EL (cell line): Measurements from ENCODE around the gene JMJD1C.
"Not testable (repeated sequence)": the region's sequence is repeated elsewhere in the genome, so short reads cannot be mapped to it uniquely, and the experiment has no call there.

ENCODE experiments used
- DNase-seq: peaks from one replicate; pipeline ENCODE4 v3.0.0-alpha.2; 2016

The JMJD1C gene

GRCh38 chr10:63155388-63156020 is 310.3 kb downstream of the JMJD1C start:
- DNase-seq: no peak

- no peak for DNase-seq
Observed at GRCh38 chr10:63154546-63155387, 311.0 kb downstream of the JMJD1C start.

GRCh38 chr10:63153868-63154545 is 311.8 kb downstream of the JMJD1C start:
- not testable (repeated sequence) for DNase-seq

- DNase-seq: no peak
Observed at GRCh38 chr10:63150745-63151144, 315.0 kb downstream of the JMJD1C start.

- DNase-seq: no peak
Observed at GRCh38 chr10:63146503-63146902, 319.3 kb downstream of the JMJD1C start.

GRCh38 chr10:63145782-63146181 is 320.0 kb downstream of the JMJD1C start:
- DNase-seq: peak; percentile 29

- no peak for DNase-seq
Observed at GRCh38 chr10:63143987-63144386, 321.8 kb downstream of the JMJD1C start.

- DNase-seq: no peak
Observed at GRCh38 chr10:63142136-63142535, 323.6 kb downstream of the JMJD1C start.

GRCh38 chr10:63140077-63140476 is 325.7 kb downstream of the JMJD1C start:
- DNase-seq: peak; percentile 22

- DNase-seq: peak; percentile 25
Observed at GRCh38 chr10:63137306-63137705, 328.5 kb downstream of the JMJD1C start.

GRCh38 chr10:63133821-63134557 is 331.8 kb downstream of the JMJD1C start:
- DNase-seq: peak; percentile 47

- DNase-seq: peak; percentile 98
Observed at GRCh38 chr10:63133056-63133820, 332.5 kb downstream of the JMJD1C start, which contains the start of gene NRBF2. TSS of gene NRBF2 (plus strand) at chr10:63133328. CDS start at chr10:63133471, 143 bp downstream.

- no peak for DNase-seq
Observed at GRCh38 chr10:63132651-63133055, 333.1 kb downstream of the JMJD1C start.

GRCh38 chr10:63129888-63130287 is 335.9 kb downstream of the JMJD1C start:
- peak; percentile 26 for DNase-seq

- no peak for DNase-seq
Observed at GRCh38 chr10:63128443-63128842, 337.3 kb downstream of the JMJD1C start.

GRCh38 chr10:63125459-63125858 is 340.3 kb downstream of the JMJD1C start:
- DNase-seq: no peak

GRCh38 chr10:63123727-63124362 is 341.9 kb downstream of the JMJD1C start:
- no peak for DNase-seq

- DNase-seq: peak; percentile 63
Observed at GRCh38 chr10:63120554-63120953, 345.2 kb downstream of the JMJD1C start.

- no peak for DNase-seq
Observed at GRCh38 chr10:63119041-63119440, 346.7 kb downstream of the JMJD1C start.
